Anterior cingulate cortex (tissue), 58 donors: ENCODE data around the gene HOXD3.

Source experiments
- DNase-seq, 58 donors: peaks; one replicate each; lab custom pipeline; 2025; lab: John Stamatoyannopoulos, UW

HOXD3 gene

GRCh38 chr2:176148751-176149421 lies 8.2 kb upstream of the HOXD3 start:
- no peak for DNase-seq

- no peak for DNase-seq
Measured at GRCh38 chr2:176149481-176149938, 7.6 kb upstream of the HOXD3 start.

- no peak for DNase-seq
Measured at GRCh38 chr2:176149939-176150583, 7.0 kb upstream of the HOXD3 start.

- DNase-seq: no peak
Measured at GRCh38 chr2:176150584-176151441, 6.3 kb upstream of the HOXD3 start.

GRCh38 chr2:176151442-176152287 lies 5.4 kb upstream of the HOXD3 start, which contains the start of gene HOXD4:
TSS of gene HOXD4 (plus strand) at chr2:176151550. CDS start at chr2:176151634, 84 bp downstream.
- DNase-seq: no peak

- DNase-seq: no peak
Measured at GRCh38 chr2:176152350-176153181, 4.5 kb upstream of the HOXD3 start.

- DNase-seq: no peak
Measured at GRCh38 chr2:176154576-176155252, 2.4 kb upstream of the HOXD3 start.

GRCh38 chr2:176155356-176156044 lies 1.6 kb upstream of the HOXD3 start:
- DNase-seq: no peak

GRCh38 chr2:176156301-176156806 lies 753 bp upstream of the HOXD3 start:
- no peak for DNase-seq

- DNase-seq: no peak
Measured at GRCh38 chr2:176157499-176158185, 535 bp downstream of the HOXD3 start.

- DNase-seq: no peak
Measured at GRCh38 chr2:176158186-176158591, 1.1 kb downstream of the HOXD3 start.

GRCh38 chr2:176158855-176159662 lies 2.0 kb downstream of the HOXD3 start:
- no peak for DNase-seq

- DNase-seq: no peak
Measured at GRCh38 chr2:176159663-176160250, 2.6 kb downstream of the HOXD3 start.

GRCh38 chr2:176160251-176160985 lies 3.3 kb downstream of the HOXD3 start:
- no peak for DNase-seq
